Activated CD8-positive, alpha-beta memory T cell treated with anti-CD3 and anti-CD28 coated beads for 36 hours (primary cell): ENCODE data around the gene TPPP. TPM values are rescaled to one million over a fixed set of nuclear protein-coding genes. Genes with fewer than 3 reads are reported as not detected.
"Not testable (repeated sequence)": the region's sequence is repeated elsewhere in the genome, so short reads cannot be mapped to it uniquely, and the experiment has no call there.

ENCODE experiments used
- CTCF ChIA-PET: fragments of 350-600 bp; sonication (Branson Sonifier 250); formaldehyde crosslinking; loops from one replicate; lab custom pipeline; 2021; ENCODE audit warnings: antibody characterized with exemption; lab: Charles Lee
- POLR2A ChIA-PET: fragments of 350-600 bp; sonication (Branson Sonifier 250); formaldehyde crosslinking; loops from one replicate; lab custom pipeline; 2021; ENCODE audit warnings: antibody characterized with exemption; lab: Charles Lee
- total RNA-seq, 2 experiments: library from RNA; stranded (reverse); gene quantifications; one replicate each; pipeline ENCODE4 v1.2.3, GENCODE V29; 2021

The TPPP gene
- under 1 TPM; 0.21 to 0.29 TPM for total RNA-seq

DNA sequence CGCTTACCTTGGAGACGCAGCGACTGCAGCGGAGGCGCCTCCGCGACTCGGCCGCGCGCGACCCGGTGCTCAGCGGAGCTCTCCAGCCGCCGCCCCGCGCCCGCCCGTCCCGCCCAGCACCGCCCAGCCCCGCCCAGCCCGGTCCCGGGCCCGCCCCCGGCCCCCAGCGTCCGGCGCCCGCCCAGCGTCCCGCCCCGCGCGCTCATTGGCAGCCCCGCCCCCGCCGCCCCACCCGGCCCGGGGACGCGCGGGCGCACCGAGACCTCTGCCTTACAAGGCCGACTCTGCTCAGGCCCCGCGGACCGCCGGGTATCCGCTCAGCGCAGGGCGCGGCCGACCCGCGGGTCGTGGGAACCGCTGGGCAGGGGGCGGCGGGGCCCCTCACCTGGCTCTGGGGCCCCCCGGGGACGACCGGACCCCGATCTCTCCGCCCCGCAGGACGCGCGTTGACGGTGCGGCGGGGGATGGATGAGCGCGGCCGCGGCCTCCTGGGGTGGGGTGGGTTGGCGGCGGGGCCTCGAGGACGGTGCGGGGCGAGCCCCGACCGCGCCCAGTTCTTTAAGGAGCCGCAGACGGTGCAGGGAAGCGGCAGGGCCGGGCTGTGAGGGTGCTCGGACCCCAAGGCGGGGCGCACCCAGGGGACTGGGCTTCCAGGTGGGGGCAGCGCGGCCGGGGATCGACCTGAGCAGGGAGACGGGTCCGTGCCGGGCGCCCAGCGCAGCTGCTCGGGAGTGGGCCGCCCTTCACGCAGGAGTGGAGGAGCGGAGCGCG is at the start of gene TPPP:
TPPP (minus strand) TSS at position 82 of the 771 bp plus-strand sequence. CDS start 15,292 bp downstream, outside the sequence.
- CTCF ChIA-PET, POLR2A ChIA-PET: not testable (repeated sequence)

DNA sequence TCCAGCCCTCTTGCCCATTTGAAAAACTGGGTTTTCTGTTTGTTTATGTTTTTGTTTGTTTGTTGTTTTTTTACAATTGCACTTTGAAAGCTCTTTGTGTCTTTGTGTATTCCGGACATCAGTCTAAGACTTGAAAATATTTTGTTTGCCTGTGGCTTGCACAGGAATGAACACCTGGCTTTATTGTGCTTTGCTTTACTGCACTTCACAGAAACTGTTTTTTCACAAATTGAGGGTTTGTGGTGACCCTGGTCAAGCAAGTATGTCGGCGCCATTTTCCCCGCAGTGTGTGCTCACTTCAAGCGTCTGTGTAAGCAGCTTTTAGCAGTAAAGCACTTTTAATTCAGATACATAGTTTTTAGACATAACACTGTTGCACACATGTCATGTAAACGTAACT is 49.1 kb upstream of the TPPP start:
- CTCF ChIA-PET, POLR2A ChIA-PET: not testable (repeated sequence)

DNA sequence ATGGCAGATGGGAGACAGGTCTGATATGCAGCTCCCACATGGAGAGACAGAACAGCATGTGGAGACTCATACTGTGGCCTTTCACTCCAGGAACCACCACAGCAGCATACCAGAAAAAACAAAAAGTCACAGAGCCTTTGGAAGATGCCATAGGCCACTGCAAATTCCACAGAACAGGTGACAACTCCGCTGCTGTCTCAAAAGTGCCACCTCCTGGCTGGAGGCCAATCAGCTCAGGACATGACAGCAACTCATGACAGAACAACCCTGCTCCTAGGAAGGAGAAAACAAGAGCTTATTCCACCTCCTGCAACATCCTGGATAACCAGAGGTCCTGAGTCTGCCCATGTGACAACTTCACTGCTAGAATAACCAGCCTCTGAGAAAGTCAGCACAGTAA is 41.0 kb upstream of the TPPP start:
- CTCF ChIA-PET, POLR2A ChIA-PET: not testable (repeated sequence)

DNA sequence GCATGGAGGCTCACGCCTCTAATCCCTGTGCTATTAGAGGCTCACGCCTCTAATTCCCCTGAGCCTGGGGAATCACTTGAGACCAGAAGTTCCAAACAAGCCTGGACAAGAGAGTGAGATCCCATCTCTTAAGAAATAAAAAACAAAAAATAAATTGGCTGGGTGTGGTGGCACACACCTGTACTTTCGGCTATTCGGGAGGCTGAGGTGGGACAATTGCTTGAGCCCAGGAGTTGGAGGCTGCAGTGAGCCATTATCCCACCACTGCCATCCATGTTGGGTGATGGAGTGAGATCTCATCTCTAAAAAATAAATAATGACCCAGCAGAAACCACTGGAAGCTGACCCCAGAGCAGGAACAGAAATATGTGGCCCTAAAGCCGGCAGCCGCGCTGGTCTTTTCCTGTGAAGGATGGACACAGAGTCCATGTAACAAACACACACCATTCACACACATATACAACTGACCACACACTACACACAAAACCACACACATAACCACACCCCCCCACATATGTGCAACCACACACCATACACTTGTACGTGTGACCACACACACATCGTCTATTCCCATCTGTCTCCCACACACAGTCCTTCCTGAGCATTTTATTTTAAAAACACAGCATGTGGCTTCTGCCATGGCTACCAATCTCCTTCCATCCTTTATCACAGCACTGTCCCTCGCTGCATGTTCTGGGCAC is 39.8 kb upstream of the TPPP start:
- POLR2A ChIA-PET, CTCF ChIA-PET: not testable (repeated sequence)

DNA sequence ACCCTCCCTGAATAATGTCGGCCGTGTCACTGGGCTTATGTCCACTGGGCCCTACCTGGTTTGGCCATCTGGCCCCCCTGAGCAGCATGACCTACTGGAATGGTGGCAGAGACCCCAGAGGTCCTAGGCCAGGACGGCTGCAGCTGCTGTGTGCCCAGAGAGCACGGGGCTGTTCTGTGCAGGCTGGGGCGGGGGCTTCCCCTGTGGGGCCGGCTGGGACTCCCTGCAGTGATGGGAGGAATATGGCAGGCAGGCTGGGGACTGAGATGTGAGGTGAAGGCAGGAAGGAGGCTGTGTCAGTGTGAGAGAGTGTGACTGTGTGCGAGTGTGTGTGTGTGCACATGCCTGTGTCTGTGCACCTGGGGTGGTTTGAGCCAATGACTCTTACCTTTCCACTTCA is 36.1 kb upstream of the TPPP start:
- POLR2A ChIA-PET, CTCF ChIA-PET: not testable (repeated sequence)

DNA sequence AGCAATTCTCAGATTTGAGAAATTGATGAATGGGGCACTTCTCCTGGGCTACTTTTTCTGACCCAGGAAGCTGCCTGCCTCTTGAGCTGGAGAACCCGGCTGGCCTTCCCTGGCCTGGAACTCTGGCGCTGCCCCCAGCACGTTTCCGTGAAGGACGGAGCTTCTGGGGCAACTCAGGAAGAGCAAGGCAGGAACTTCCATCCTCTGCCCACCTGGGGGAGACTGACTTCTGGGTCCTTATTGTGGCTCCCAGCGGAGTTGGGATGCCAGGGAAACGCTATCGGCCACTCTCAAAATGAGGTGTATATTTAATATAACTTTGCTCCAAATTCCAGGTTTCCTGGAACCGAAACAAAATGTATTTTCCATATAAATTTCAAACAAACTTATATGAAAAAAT is 33.9 kb upstream of the TPPP start:
- CTCF ChIA-PET, POLR2A ChIA-PET: not testable (repeated sequence)

DNA sequence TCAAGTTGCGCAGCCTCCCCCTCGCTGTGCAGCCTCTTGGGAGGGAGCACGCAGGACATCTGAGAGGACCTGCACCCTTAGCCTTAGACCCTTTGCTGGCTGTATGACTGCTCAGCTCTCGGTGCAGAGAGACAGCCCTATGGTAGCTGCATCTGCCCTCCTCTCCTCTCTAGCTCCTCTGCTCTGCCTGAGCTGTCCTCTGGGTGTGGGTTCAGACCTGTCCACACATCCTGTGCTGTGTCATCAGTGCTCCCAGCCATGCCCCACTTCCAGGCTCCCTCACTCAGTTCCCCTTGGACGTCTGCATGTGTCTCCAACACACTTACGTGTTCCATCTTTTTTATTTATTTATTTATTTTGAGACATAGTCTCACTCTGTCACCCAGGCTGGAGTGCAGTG is 30.7 kb upstream of the TPPP start:
- CTCF ChIA-PET, POLR2A ChIA-PET: not testable (repeated sequence)

DNA sequence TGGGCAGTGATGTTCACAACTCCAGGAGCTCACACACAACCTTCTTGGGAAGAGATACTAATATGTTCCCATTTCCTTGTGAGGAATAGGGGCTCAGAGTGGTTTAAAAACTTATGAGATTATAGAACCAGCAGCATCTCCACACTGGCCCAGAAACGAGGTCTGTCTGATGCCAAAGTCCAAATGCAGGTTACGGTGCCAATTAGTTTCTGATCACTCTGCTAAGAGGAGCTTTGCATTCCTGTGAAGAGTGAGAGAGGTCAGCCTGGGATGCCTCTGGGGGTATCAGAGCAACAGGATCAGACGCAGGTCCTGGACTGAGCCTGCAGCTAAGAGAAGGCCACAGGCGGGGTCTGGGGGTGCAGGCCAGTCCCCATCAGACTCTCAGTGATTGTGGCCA is 30.2 kb upstream of the TPPP start:
- CTCF ChIA-PET, POLR2A ChIA-PET: not testable (repeated sequence)

DNA sequence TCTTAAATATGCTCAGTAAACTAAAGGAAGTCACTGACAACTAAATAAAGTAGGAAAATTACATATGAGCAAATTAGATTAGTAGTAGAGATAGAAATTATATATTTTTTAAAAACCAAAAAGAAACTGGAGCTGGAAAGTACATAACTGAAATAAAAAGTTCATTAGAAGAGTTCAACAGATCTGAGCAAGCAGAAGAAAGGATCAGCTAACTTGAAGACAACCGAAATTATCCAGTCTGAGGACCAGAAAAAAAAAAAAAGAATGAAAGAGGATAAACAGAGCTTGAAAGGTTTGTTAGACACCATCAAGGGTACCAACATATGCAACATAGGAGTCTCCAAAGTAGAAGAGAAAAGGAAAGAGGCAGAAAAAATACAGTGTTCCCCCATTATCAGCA is 26.2 kb upstream of the TPPP start:
- POLR2A ChIA-PET, CTCF ChIA-PET: not testable (repeated sequence)

DNA sequence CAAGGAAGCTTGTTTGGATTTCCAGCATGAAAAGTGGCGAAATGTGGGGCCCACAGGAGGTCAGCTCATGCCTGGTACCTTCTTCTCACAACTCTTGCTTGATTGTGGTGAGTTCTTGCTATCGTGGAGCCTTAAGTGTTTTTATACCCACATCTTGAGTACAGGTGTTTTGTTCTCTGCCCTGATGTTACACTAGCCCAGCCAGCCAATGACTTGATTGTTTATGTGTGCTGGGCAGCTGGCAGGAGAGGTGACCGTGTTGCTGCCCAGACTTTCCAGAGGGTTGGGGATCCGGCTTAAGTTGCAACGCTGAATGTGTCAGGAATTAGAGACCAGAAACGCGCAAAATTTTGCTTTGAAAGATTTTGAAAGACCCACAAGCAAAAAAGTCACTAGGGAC is 24.0 kb upstream of the TPPP start:
- ChIA-PET POLR2A (no interaction called here), CTCF (no interaction called here)

DNA sequence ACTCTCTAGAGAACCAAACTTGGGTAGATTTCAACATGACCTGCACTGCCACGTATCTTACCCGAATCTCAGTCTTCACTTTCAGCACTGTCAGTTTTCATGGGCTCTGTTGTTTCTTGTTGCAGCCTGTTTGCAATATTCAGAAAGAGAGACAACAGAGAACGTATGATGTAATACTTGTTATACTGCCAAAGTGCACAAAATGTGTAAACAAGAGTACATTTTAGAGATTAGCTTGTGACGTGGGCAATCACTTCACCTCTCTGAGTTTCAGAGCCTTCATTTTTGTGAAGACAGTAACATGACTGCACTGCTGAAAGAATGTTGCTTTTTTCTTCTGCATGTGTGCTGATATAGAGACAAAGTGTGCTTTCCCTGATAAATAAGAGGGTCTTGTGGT is 23.6 kb upstream of the TPPP start:
- CTCF ChIA-PET, POLR2A ChIA-PET: not testable (repeated sequence)

DNA sequence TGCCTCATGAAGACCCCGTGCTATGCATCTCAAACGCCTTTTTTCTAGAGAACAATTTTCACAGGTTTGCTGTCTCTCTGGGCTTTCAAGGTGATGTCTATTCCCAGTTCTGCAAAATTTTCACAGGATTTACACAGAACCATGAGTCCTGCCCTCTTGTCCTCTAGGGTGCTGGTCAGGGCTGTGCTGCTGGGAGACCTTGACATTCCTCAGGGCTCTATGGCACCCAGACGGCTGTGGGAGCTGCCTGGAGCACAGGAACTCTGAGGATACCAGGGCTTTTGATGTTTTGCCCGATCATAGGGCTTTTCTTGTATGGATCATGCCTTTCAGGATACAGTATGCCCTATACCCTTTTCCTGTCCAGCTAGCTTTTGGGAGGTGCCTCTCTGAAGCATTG is 22.5 kb upstream of the TPPP start:
- CTCF ChIA-PET, POLR2A ChIA-PET: not testable (repeated sequence)

DNA sequence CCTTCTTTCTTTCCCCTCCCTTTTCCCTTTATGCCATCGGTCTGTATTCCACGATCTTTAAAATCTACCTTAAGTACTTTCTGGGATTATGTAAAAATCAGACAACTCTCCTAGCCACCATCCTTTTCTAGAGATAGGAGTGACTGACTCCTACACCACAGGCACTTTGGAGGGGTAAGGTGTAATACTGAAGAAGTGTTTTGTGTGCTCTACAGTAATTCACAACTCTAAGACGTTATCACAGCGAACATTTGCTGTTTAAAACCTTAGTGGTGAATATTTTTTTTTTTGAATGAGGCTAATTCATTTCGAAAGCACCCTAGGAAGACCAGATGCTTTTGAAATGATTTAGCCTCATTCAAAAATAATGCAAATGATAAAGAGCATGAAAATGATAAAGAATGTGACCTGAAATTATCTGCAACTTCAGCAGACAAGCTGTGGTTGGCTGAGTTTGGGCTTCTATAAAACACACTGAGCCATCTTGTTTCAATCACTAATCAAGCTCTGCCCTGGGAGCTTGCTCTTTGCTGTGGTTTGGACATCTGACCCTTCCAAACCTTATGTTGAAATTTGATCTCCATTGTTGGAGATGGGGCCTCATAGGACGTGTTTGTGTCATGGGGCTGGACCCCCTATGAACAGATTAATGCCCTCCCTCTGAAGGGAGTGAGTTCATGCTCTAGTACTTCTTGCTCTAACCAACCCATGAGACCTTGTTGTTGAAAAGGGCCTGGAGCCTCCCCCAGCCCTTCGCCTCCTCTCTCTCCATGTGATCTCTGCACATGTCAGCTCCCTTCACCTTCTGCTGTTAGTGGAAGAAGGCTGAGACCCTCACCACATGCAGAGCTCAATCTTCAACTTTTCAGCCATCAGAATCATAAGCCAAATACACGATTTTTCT is 21.3 kb upstream of the TPPP start:
- CTCF ChIA-PET, POLR2A ChIA-PET: not testable (repeated sequence)

DNA sequence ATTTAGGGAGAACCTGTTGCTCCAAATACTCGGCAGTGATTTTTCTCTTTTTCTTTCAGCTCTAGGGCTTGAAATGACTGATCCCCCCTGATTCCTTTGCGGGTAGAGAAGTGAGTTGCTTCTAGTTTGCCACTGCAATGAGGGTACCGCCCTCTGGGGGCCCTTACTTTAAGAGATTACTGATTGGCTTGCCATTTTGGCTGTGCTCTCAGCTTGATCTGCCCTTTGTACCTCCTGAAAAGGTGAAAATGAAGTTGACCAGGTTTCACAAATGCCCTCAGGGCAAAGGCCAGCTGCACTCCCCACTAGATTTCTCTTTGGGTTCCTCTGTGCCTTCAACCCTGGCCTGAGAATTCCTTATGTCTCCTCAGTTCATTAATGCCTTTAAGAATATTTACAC is 20.5 kb upstream of the TPPP start:
- POLR2A ChIA-PET, CTCF ChIA-PET: not testable (repeated sequence)

DNA sequence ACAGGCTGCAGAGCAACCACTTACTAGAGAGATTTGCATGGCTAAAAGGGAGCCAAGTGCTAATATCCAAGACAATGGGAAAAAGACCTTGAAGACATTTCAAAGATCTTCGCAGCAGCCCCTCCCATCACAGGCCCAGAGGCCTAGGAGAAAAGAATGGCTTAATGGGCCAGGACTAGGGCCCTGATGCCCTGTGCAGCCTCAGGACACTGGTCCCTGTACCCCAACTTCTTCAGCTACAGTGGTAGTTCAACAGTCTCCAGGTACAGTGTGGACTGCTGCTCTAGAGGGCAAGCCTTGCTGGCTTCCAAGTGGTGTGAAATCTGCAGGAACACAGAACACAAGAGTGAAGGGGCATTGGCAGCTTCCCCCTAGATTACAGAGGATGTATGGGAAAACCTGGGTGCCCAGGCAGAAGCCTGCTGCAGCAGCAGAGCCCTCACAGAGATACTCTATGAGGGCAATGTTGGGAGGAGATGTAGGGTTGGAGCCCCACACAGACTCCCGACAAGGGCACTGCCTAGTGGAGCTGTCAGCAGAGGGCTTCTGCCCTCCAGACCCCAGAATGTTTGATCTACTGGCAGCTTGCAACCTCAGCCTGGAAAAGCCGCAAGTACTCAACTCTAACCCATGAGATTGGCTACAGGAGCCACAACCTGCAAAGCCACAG is 15.8 kb upstream of the TPPP start:
- POLR2A ChIA-PET, CTCF ChIA-PET: not testable (repeated sequence)

DNA sequence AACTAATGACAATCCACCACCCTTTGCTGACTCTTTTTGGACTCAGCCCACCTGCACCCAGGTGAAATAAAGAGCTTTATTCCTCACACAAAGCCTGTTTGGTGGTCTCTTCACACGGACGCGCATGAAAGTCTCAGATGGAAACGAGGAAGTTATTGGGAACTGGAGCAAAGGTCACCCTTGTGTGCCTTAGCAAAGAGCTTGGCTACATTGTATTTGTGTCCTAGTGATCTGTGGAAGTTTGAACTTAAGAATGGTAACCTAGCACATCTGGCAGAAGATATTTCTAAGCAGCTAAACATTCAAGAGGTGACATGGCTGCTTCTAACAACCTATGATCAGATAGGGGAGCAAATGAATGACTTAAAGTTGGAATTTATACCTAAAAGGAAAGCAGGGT is 15.2 kb upstream of the TPPP start:
- CTCF ChIA-PET, POLR2A ChIA-PET: not testable (repeated sequence)

DNA sequence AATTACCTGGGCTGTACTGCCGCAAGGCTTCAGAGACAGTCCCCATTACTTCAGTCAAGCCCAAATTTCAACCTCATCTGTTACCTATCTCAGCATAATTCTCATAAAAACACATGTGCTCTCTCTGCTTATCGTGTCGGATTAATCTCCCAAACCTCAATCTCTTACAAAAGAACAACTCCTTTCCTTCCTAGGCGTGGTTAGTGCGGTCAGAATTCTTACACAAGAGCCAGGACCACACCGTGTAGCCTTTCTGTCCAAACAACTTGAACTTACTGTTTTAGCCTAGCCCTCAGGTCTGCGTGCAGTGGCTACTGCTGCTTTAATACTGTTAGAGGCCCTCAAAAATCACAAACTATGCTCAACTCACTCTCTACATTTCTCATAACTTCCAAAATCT is 13.0 kb upstream of the TPPP start:
- POLR2A ChIA-PET, CTCF ChIA-PET: not testable (repeated sequence)

DNA sequence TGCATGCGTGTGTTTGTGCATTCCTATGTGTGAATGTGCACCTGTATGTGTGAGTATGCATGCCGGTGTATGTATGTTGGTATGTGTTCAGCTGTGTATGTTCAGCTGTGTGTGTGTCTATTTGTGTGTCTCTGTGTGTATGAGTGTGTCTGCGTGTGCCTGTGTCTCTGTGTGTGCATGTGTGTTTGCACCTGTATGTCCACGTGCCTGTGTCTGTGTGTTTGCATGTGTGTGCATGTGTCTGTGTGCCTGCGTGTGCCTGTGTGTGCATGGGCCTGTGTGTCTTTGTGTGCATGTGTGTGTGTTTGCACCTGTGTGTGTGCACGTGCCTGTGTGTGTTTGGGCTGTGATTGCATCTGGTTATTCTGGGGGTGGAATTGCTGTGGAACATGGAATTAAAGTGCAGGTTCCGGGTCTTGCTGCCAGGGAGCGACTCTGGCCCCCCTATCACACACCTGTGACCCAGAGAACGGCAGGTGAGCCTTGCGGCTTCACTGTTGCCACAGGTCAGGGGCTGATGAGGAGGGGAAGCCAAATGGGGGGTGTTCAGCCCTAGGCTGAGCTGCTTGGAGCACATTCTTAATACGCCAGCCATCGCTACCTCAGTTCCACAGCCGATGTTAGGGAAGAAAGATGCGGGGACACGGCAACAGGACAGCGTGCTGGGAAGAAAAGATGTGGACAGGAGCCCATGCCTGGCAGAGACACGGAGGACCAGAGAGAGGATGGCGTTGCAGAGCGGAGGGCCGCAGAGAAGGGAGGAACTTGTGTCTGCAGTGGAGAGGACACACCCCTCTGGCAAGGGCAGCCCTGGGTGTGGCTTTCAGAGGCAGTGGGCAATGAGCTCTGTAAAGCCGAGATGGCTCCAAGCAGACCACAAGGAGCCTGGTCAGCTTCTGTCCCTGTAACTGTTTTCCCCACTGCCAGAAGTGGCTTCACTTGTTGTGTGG is 3.9 kb upstream of the TPPP start:
- POLR2A ChIA-PET, CTCF ChIA-PET: not testable (repeated sequence)

DNA sequence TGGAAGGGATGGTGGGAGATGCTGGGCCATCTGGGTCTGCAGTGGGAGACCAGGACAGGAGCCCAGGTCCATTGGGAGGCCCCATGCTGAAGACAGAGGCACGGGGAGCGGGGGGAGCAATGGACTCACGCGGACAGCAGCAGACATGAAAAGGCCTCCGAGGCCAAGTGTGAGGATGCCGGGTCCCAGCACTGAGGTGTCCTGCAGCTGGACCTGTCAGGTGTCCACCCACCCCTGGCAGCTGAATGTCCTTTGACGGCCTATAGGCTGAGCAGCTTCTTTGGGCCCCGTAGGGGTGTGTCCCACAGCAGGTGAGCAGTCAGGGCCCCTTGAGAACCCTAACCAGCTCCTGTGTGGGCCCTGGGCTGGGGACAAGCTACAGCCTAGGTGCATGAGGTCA is 3.0 kb upstream of the TPPP start:
- POLR2A ChIA-PET, CTCF ChIA-PET: not testable (repeated sequence)
